NCI-H2081 (cell line): Measurements from ENCODE around the gene CLINT1.

Experiments used
- DNase-seq, 2 experiments: peaks; one replicate each; lab custom pipeline; 2025; lab: John Stamatoyannopoulos, UW

Gene CLINT1

GRCh38 chr5:157820593-157821252, 38.2 kb downstream of the CLINT1 start:
- DNase-seq, result peak; percentile 41 to 60

GRCh38 chr5:157819502-157820115, 39.3 kb downstream of the CLINT1 start:
- DNase-seq, result no peak

DNA sequence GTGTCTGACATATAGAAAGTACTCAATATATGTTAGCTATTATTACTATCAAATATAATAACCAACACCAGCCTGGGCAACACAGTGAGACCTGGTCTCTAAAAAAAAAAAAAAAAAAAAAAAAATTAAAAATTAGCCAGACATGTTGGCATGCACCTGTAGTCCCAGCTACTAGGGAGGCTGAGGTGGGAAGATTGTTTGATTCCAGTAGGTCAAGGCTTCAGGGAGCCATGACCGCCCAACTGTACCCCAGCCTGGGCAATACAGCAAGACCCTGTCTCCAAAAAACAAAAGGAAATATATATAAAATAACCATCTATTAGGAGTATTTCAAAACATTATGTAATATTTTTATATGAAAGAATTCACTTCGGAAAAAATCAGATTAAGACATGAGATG, 40.6 kb downstream of the CLINT1 start:
- DNase-seq, result no peak

- DNase-seq, result no peak
These were observed 41.0 kb downstream of the CLINT1 start for GRCh38 chr5:157817928-157818327.

- DNase-seq, result no peak
These were observed 41.6 kb downstream of the CLINT1 start for GRCh38 chr5:157817387-157817702.

GRCh38 chr5:157816682-157817386, 42.1 kb downstream of the CLINT1 start:
- no peak for DNase-seq

DNA sequence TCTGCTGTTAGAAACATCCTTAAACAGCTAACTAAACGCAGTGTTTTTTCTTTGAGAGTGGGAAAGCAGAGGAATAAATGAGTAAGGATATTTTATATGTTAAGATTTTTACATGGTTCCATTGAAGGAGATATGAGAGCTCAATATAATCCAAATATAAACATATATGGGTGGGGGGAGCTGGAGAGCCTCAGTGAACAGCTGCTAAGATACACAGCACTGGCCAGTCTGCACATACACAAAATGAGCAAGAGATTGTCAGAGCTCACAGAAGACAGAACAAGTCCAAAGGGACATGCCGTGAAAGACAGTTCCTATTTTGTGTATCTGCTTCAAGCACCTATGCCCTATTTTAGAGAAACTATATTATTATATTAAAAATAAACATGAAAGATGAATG, 46.9 kb downstream of the CLINT1 start:
- DNase-seq, result no peak

DNA sequence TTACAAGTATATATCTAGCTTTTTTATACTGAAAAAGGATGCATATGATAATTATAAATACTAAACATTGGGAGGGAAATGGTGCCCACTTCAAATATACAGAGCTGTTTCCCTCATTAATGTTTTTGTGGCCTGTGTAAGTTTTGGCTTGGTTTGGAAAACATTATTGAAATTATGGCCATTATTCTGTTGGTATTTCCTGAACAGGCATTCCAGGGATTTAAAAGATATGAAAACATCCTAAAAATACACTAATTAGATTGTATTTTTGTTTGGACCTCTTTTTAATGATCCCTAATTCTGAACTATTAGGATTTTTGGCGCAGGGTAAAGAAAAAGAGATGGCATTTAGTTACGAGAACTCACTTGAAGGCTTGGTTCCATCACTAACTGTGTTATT, 50.9 kb downstream of the CLINT1 start:
- DNase-seq, result no peak

DNA sequence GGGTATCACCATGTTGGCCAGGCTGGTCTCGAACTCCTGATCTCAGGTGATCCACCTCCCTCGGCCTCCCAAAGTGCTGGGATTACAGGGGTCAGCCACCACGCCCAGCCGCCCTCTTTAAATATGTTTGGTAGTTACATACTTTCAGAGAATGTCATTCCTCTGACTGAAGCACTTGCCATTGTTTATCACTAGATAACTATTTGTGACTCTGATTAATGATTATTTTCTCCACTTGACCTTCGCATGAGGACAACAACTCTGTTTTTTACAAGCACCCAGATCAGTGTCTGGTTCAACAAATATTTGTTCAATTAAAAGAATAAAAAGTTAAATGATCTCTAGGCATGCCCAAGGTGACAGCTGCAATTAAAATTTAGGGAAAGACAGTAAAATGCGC, 56.2 kb downstream of the CLINT1 start:
- no peak for DNase-seq

DNA sequence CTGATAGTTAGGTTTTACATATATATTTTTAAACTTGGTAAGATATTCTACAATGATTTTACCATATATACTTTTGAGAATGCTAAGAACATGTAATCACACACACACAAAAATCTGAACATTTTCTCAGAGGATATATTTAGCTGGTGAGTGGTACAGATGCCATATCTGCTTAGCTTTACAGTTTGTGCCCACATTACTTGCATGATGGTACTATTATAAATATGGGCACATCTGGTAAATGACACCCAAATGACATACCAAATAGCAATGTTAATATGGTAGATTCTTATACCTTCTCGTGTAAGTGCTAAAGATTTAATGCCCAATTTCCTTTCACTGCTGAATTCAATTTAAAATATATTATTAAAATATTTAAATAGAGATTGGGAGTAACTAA, 58.8 kb downstream of the CLINT1 start:
- DNase-seq, result no peak

DNA sequence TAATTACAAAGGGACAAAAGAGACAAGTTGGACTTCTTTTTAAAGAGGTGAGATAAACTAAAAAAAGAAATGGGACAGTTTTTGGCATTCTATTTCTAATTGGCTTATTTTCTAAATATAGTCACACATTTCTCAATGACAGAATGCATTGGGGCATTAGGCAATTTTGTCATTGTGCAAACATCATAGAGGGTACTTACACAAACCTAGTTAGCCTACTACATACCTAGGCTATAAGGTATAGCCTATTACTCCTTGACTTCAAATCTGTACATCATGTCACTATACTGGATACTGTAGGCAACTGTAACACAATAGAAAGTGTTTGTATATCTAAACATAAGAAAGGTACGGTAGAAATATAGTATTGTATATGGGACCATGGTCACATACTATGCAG, 59.4 kb downstream of the CLINT1 start:
- DNase-seq, result no peak

DNA sequence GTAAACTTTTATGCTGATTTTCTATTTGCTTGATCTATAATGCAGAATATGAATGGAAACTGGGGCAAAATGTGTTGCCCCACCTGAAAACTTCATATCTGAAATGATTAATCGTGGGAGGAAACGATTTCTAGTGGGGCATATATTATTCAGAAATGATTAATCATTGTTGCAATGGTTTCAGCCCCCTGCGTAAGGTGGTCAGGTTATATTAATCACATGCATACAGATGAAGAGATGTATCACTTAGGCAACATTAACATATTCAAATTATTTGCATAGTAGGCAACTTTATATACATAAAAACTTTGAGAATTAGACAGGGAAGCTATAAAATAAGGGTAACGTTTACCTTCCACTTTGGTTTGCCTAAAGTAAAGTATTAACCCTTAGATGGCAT, 65.6 kb downstream of the CLINT1 start:
- no peak for DNase-seq

GRCh38 chr5:157785801-157786200, 73.1 kb downstream of the CLINT1 start:
- no peak for DNase-seq

- no peak for DNase-seq
These were observed 79.7 kb downstream of the CLINT1 start for GRCh38 chr5:157779221-157779620.

- DNase-seq, result peak; percentile 75 to 84
These were observed 80.7 kb downstream of the CLINT1 start for GRCh38 chr5:157778121-157778805.

- DNase-seq, result no peak
These were observed 86.8 kb downstream of the CLINT1 start for GRCh38 chr5:157772127-157772526.

DNA sequence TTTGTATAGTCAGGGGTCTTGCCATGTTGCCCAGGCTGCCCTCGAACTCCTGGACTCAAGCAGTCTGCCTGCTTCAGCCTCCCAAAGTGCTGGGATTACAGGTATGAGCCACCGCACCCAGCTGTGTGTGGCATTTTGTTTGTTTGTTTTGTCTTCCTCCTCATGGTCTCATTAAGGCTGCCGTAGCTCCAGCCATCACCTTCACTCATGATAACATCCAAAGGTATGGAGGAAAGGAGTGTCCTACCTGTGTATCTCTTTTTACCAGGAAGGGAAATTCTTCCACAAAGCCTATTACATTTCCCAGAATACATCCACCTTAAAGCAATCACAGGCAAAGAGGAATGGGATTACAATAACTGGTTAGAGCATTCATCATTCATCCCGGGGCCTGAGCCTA, 88.3 kb downstream of the CLINT1 start:
- no peak for DNase-seq

GRCh38 chr5:157767689-157768088, 91.3 kb downstream of the CLINT1 start:
- no peak for DNase-seq

- no peak for DNase-seq
These were observed 92.0 kb downstream of the CLINT1 start for GRCh38 chr5:157766902-157767301.

GRCh38 chr5:157766442-157766841, 92.5 kb downstream of the CLINT1 start:
- no peak for DNase-seq

- no peak for DNase-seq
These were observed 94.4 kb downstream of the CLINT1 start for GRCh38 chr5:157764531-157764930.

GRCh38 chr5:157761690-157762621, 97.0 kb downstream of the CLINT1 start:
- DNase-seq, result peak; percentile 58 to 73
